Adrenal gland (tissue), 12 donors: ENCODE measurements around the gene MEOX1. TPM values are rescaled to one million over a fixed set of nuclear protein-coding genes. Genes with fewer than 3 reads are reported as not detected.
A peak's percentile ranks its signal among the peaks of the same experiment; 100 is the strongest.

ENCODE experiments used
- DNase-seq, 7 donors: peaks; one replicate each; pipeline ENCODE4 v3.0.0-alpha.2; 2019 to 2020
- H3K27ac ChIP-seq, 5 donors: fragments of 200-600 bp; sonication (generic) in 4 of 5; 1 replicate in 3 of 5; 2 replicates in 2 of 5; pipeline versions ENCODE4 v1.5.1 to v1.8.0; 2016 to 2020; ENCODE audit warnings: mild to moderate bottlenecking in 1 of 5
- H3K27me3 ChIP-seq: fragments of 200-600 bp; 2 replicates; pipeline ENCODE4 v1.8.0; 2021
- H3K36me3 ChIP-seq, 2 donors: fragments of 200-600 bp; replicated peaks in 1 of 2; 1 replicate in 1 of 2; 2 replicates in 1 of 2; pipeline versions ENCODE4 v1.5.1 to v1.8.0; 2018 to 2022
- H3K4me1 ChIP-seq, 2 donors: fragments of 200-600 bp; replicated peaks in 1 of 2; 1 replicate in 1 of 2; 2 replicates in 1 of 2; pipeline versions ENCODE4 v1.5.1 to v1.8.0; 2018 to 2021
- H3K4me3 ChIP-seq, 4 donors: fragments of 200-600 bp; sonication (generic) in 3 of 4; one replicate each; pipeline ENCODE4 v1.5.1; 2016 to 2018
- H3K9me3 ChIP-seq, 3 donors: fragments of 200-600 bp; sonication (generic) in 1 of 3; replicated peaks in 1 of 3; 1 replicate in 2 of 3; 2 replicates in 1 of 3; pipeline versions ENCODE4 v1.5.1 to v1.8.0; 2016 to 2021
- CTCF ChIP-seq, 6 experiments: fragments of 450-650 bp in 4 of 6; fragments of 200-600 bp in 2 of 6; sonication (generic) in 1 of 6; IDR thresholded peaks; 1 replicate in 5 of 6; 2 replicates in 1 of 6; pipeline versions ENCODE4 v1.5.1 to v1.8.0; 2016 to 2021; ENCODE audit warnings: antibody characterized with exemption in 6 of 6, mild to moderate bottlenecking in 2 of 6, moderate library complexity in 1 of 6
- POLR2A ChIP-seq, 2 donors: fragments of 450-650 bp; IDR thresholded peaks; one replicate each; pipeline ENCODE4 v1.6.1; 2017; ENCODE audit warnings: antibody characterized with exemption in 2 of 2, mild to moderate bottlenecking in 2 of 2, moderate library complexity in 1 of 2
- WGBS, 4 donors: extraction: QIAGEN DNeasy Blood & Tissue Kit in 2 of 4; methylation state at CpG; one replicate each; pipeline versions ENCODE4 v1.1.5 to v1.1.7; 2013 to 2017; 5-methylcytosine and 5-hydroxymethylcytosine counted together
- intact Hi-C, 2 donors: fragments of 100-400 bp; cut with DNase I; formaldehyde crosslinking; loops; one replicate each; pipeline versions ENCODE4 v1.14.1 to v1.15.0; 2022 to 2023
- polyA plus RNA-seq, 3 donors: library from polyadenylated mRNA; stranded (reverse); fragments of 200-250 nt in 2 of 3; fragments of 350-450 nt in 1 of 3; fragmentation: Illumina TruSeq in 1 of 3; extraction: RNeasy Lipid Tissue Mini Kit (QIAGEN cat#74804) in 1 of 3; gene quantifications; one replicate each; pipeline ENCODE4 v1.2.3, GENCODE V29; 2013 to 2014
- total RNA-seq, 9 donors: library from RNA; depleted of rRNA in 4 of 9; stranded (reverse); fragments of >200 nt in 4 of 9; fragments of 120-200 nt in 1 of 9; fragmentation: NEBNext Ultra II Directional in 1 of 9; extraction: Animal tissue kit (Norgen Biotek cat#: 25700) in 1 of 9; gene quantifications; one replicate each; pipeline versions ENCODE4 v1.1.0 to v1.2.4, GENCODE V29; 2013 to 2023
- donor health status: healthy with polysubstance abuse.
- donor health status: Bipolar disorder and iron deficiency.
- donor health status: DM: yes; HTN: yes; CAD: no.
- donor health status: DM: no; HTN: no; CAD: no.
- donor health status: DM: no; HTN: no; CAD: no.
- donor health status: DM: yes; HTN: yes; CAD: no.

Gene MEOX1
- total and polyA plus RNA-seq, 12 donors = 0.11 to 6.6 (median 0.40) TPM; not detected in 2

- H3K36me3 ChIP-seq = no peaks in the 10 kb centered on the region
- intact Hi-C loops = loop anchor here (5.0 to 10.0 kb wide), 2 partner anchors 61 to 149 kb away; partner anchors contain the start of genes CD300LG (in 1 of the 2) and SOST (in 1 of the 2)
- H3K4me3 ChIP-seq = no peak overlapping the region
- no peaks in the 10 kb centered on the region for H3K9me3 ChIP-seq
- DNase-seq = peak in 6 of 7 donors; percentile 47 to 78 (median 56)
- no peaks in the 10 kb centered on the region for H3K27me3 ChIP-seq
- peaks cover 7 to 13% of the 10 kb centered on the region in 2 donors for H3K4me1 ChIP-seq
- peak overlapping the region in 2 of 5 donors; percentile 19 to 42 for H3K27ac ChIP-seq
- 23 to 34% (median 26%) methylated on average over 10 to 12 of the region's 12 CpGs for WGBS, 4 donors
- no peak for TF ChIP-seq POLR2A (IDR thresholded peaks at IDR 0.05)
- TF ChIP-seq CTCF (IDR thresholded peaks at IDR 0.05) = no peak
These were observed 34.5 kb upstream of the MEOX1 start for GRCh38 chr17:43695970-43696865.

- TF ChIP-seq POLR2A (IDR thresholded peaks at IDR 0.05) (no peak), CTCF (IDR thresholded peaks at IDR 0.05) (peak; percentile 83 to 99 (median 98))
- H3K27ac ChIP-seq = no peak overlapping the region
- peak; percentile 78 to 90 (median 83) for DNase-seq
- no peaks in the 10 kb centered on the region for H3K36me3 ChIP-seq
- WGBS, 4 donors = 31 to 38% (median 32%) methylated on average over 10 to 11 of the region's 11 CpGs
- intact Hi-C loops = loop anchor here in 1 of 2 donors (10.0 kb wide), 1 partner anchor 151 kb away; the partner anchor contains the start of gene CD300LG
- H3K4me1 ChIP-seq = peaks cover 7 to 13% of the 10 kb centered on the region in 2 donors
- H3K27me3 ChIP-seq = no peaks in the 10 kb centered on the region
- no peaks in the 10 kb centered on the region for H3K9me3 ChIP-seq
- no peak overlapping the region for H3K4me3 ChIP-seq
These were observed 32.6 kb upstream of the MEOX1 start for GRCh38 chr17:43694081-43694870.

GRCh38 chr17:43691317-43691693 is 29.6 kb upstream of the MEOX1 start:
- no peaks in the 10 kb centered on the region for H3K36me3 ChIP-seq
- DNase-seq = no peak
- intact Hi-C loops = loop anchor here in 1 of 2 donors (10.0 kb wide), 1 partner anchor 153 kb away; the partner anchor contains the start of gene CD300LG
- H3K27me3 ChIP-seq = no peaks in the 10 kb centered on the region
- H3K27ac ChIP-seq = no peak overlapping the region
- 76 to 83% (median 80%) methylated on average over 5 to 6 of the region's 6 CpGs for WGBS, 4 donors
- TF ChIP-seq CTCF (IDR thresholded peaks at IDR 0.05) (no peak), POLR2A (IDR thresholded peaks at IDR 0.05) (no peak)
- peaks cover 3 to 7% of the 10 kb centered on the region in 2 donors for H3K4me1 ChIP-seq
- no peak overlapping the region for H3K4me3 ChIP-seq
- no peaks in the 10 kb centered on the region for H3K9me3 ChIP-seq
